ENCODE data around the gene IL18R1. TPM values are rescaled to one million over a fixed set of nuclear protein-coding genes. Genes with fewer than 3 reads are reported as not detected.

Gene IL18R1
- total RNA-seq, 3 donors from 2014 or later = 7.0 to 7.7 (median 7.2) TPM

Other genes starting within 250 kb of the IL18R1 start
- gene IL1R1, start 213.1 kb upstream of the IL18R1 start, total RNA-seq = 100 to 1,000 TPM; 127 to 206 (median 136) TPM
- 1 to 10 TPM; 1.9 to 5.9 (median 2.3) TPM for gene IL1RL2, start 168.8 kb upstream of the IL18R1 start, total RNA-seq
- gene IL1RL1, start 44.2 kb upstream of the IL18R1 start, total RNA-seq = 10 to 100 TPM in 2 of 3 donors, 1 to 10 TPM in 1; 6.3 to 27.8 (median 12.1) TPM
- gene IL18RAP, start 67.4 kb downstream of the IL18R1 start, total RNA-seq = 1 to 10 TPM; 1.4 to 2.9 (median 2.3) TPM
- not detected for gene SLC9A4, start 117.4 kb downstream of the IL18R1 start, total RNA-seq